Activated naive CD4-positive, alpha-beta T cell treated with Interleukin-2 at 50 U/mL for 16 hours (primary cell): Measurements from ENCODE around the gene LRIG3.
"Not testable (repeated sequence)": the region's sequence is repeated elsewhere in the genome, so short reads cannot be mapped to it uniquely, and the experiment has no call there.

Experiments
- DNase-seq: peaks from one replicate; pipeline ENCODE4 v3.0.0-alpha.2; 2020

LRIG3 gene

GRCh38 chr12:58920102-58920960 lies at the start of gene LRIG3:
Gene LRIG3, minus strand, starts transcription at chr12:58920504. Its CDS starts 269 bp downstream, at chr12:58920235.
- DNase-seq, result no peak

- DNase-seq, result no peak
Measured at GRCh38 chr12:58969237-58969636, 48.9 kb upstream of the LRIG3 start.

GRCh38 chr12:58967561-58967960 lies 47.3 kb upstream of the LRIG3 start:
- DNase-seq, result no peak

- DNase-seq, result no peak
Measured at GRCh38 chr12:58966939-58967338, 46.6 kb upstream of the LRIG3 start.

GRCh38 chr12:58965568-58965967 lies 45.3 kb upstream of the LRIG3 start:
- no peak for DNase-seq

- DNase-seq, result no peak
Measured at GRCh38 chr12:58963844-58964243, 43.5 kb upstream of the LRIG3 start.

GRCh38 chr12:58961906-58962305 lies 41.6 kb upstream of the LRIG3 start:
- no peak for DNase-seq

GRCh38 chr12:58961166-58961565 lies 40.9 kb upstream of the LRIG3 start:
- no peak for DNase-seq

- no peak for DNase-seq
Measured at GRCh38 chr12:58959639-58960300, 39.5 kb upstream of the LRIG3 start.

GRCh38 chr12:58957298-58957697 lies 37.0 kb upstream of the LRIG3 start:
- no peak for DNase-seq

GRCh38 chr12:58955849-58956248 lies 35.5 kb upstream of the LRIG3 start:
- DNase-seq, result no peak

- no peak for DNase-seq
Measured at GRCh38 chr12:58954002-58954401, 33.7 kb upstream of the LRIG3 start.

GRCh38 chr12:58950739-58951100 lies 30.4 kb upstream of the LRIG3 start:
- no peak for DNase-seq

GRCh38 chr12:58949954-58950738 lies 29.8 kb upstream of the LRIG3 start:
- not testable (repeated sequence) for DNase-seq

GRCh38 chr12:58943079-58943478 lies 22.8 kb upstream of the LRIG3 start:
- DNase-seq, result no peak

GRCh38 chr12:58942345-58942744 lies 22.0 kb upstream of the LRIG3 start:
- DNase-seq, result no peak

- no peak for DNase-seq
Measured at GRCh38 chr12:58939399-58940100, 19.2 kb upstream of the LRIG3 start.

GRCh38 chr12:58938440-58938839 lies 18.1 kb upstream of the LRIG3 start:
- no peak for DNase-seq

GRCh38 chr12:58934528-58934927 lies 14.2 kb upstream of the LRIG3 start:
- DNase-seq, result no peak

- no peak for DNase-seq
Measured at GRCh38 chr12:58932806-58933681, 12.7 kb upstream of the LRIG3 start.

- no peak for DNase-seq
Measured at GRCh38 chr12:58931518-58931917, 11.2 kb upstream of the LRIG3 start.

- no peak for DNase-seq
Measured at GRCh38 chr12:58930770-58931324, 10.5 kb upstream of the LRIG3 start.
